Astrocyte of the spinal cord (primary cell): ENCODE results near the gene KDELR3.

Experiments
- DNase-seq: peaks from one replicate; pipeline ENCODE4 v3.0.0; 2011; ENCODE audit warnings: low read depth, low spot score
- H3K4me3 ChIP-seq: 2 replicates; pipeline ENCODE4 v1.5.1; 2011; ENCODE audit warnings: low read depth, mild to moderate bottlenecking, low read length, moderate library complexity
- CTCF ChIP-seq: IDR thresholded peaks from 2 replicates; pipeline ENCODE4 v1.5.1; 2012; ENCODE audit warnings: low read depth, mild to moderate bottlenecking, low read length, inconsistent platforms
- in situ Hi-C: cut with HindIII; loops from 2 replicates; pipeline ENCODE4 v1.10.0; 2017; ENCODE audit warnings: low sequenced_read_pairs

KDELR3 gene

GRCh38 chr22:38451404-38451803, 16.5 kb upstream of the KDELR3 start:
- TF ChIP-seq CTCF: no peak

GRCh38 chr22:38451864-38452263, 16.0 kb upstream of the KDELR3 start:
- TF ChIP-seq CTCF: no peak
- H3K4me3 ChIP-seq: no peak overlapping the region
- in situ Hi-C loops: no loop called here
- no peak for DNase-seq

More at GRCh38 chr22:38451404-38451803, 16.5 kb upstream of the KDELR3 start:
- in situ Hi-C loops: no loop called here
- DNase-seq: no peak
- no peak overlapping the region for H3K4me3 ChIP-seq

- in situ Hi-C loops: no loop called here
- no peak for TF ChIP-seq CTCF
- no peak for DNase-seq
- no peak overlapping the region for H3K4me3 ChIP-seq
Observed at GRCh38 chr22:38452373-38453065, 15.4 kb upstream of the KDELR3 start.

- no peak for DNase-seq
Observed at GRCh38 chr22:38453066-38453672, 14.7 kb upstream of the KDELR3 start.

GRCh38 chr22:38453996-38454352, 13.9 kb upstream of the KDELR3 start:
- TF ChIP-seq CTCF: no peak
- no peak for DNase-seq
- in situ Hi-C loops: no loop called here
- no peak overlapping the region for H3K4me3 ChIP-seq

More at GRCh38 chr22:38453066-38453672, 14.7 kb upstream of the KDELR3 start:
- in situ Hi-C loops: no loop called here
- no peak for TF ChIP-seq CTCF
- no peak overlapping the region for H3K4me3 ChIP-seq

- in situ Hi-C loops: no loop called here
- DNase-seq: no peak
- no peak overlapping the region for H3K4me3 ChIP-seq
- no peak for TF ChIP-seq CTCF
Observed at GRCh38 chr22:38454353-38455075, 13.4 kb upstream of the KDELR3 start.
